Measurements from ENCODE around the gene PPP1R13B. TPM values are rescaled to one million over a fixed set of nuclear protein-coding genes. Genes with fewer than 3 reads are reported as not detected.

Gene PPP1R13B
- total RNA-seq, 1 experiment from 2014 or later, result 16.2 TPM

GRCh38 chr14:103867523-103867953 is 20.2 kb upstream of the PPP1R13B start:
- Mint-ChIP-seq H3K27ac (ENCODE audit: low read depth, unreplicated experiment) (peak overlapping the region; percentile 50), H3K4me1 (ENCODE audit: insufficient read depth, unreplicated experiment) (peaks cover 21% of the 10 kb centered on the region), H3K36me3 (ENCODE audit: insufficient read depth, unreplicated experiment) (no peaks in the 10 kb centered on the region), H3K4me3 (ENCODE audit: unreplicated experiment) (no peak overlapping the region), H3K27me3 (ENCODE audit: insufficient read depth, unreplicated experiment) (no peaks in the 10 kb centered on the region), H3K9me3 (ENCODE audit: unreplicated experiment) (no peaks in the 10 kb centered on the region)
- peak; percentile 84 for DNase-seq (ENCODE audit: unreplicated experiment)
- no peak for TF ChIP-seq CTCF (IDR thresholded peaks at IDR 0.05; ENCODE audit: unreplicated experiment)
- CTCF ChIA-PET, result interaction anchor here (0.6 to 2.6 kb wide), 4 partner anchors 34 to 318 kb away, joined by 4 to 12 read pairs (median 8); no protein-coding TSS in a partner anchor
- POLR2A ChIA-PET, result interaction anchor here (0.7 to 2.7 kb wide), 8 partner anchors 21 to 65 kb away, joined by 3 to 16 read pairs (median 4); partner anchors contain the start of gene PPP1R13B
- intact Hi-C loops (cut with micrococcal nuclease), result no loop called here
- no TSS peak for BruUV-seq (replicated peaks)

GRCh38 chr14:103867020-103867419 is 19.6 kb upstream of the PPP1R13B start:
- Mint-ChIP-seq H3K9me3 (ENCODE audit: unreplicated experiment) (no peaks in the 10 kb centered on the region), H3K36me3 (ENCODE audit: insufficient read depth, unreplicated experiment) (no peaks in the 10 kb centered on the region), H3K4me3 (ENCODE audit: unreplicated experiment) (no peak overlapping the region), H3K27ac (ENCODE audit: low read depth, unreplicated experiment) (no peak overlapping the region), H3K27me3 (ENCODE audit: insufficient read depth, unreplicated experiment) (no peaks in the 10 kb centered on the region), H3K4me1 (ENCODE audit: insufficient read depth, unreplicated experiment) (peaks cover 21% of the 10 kb centered on the region)
- no TSS peak for BruUV-seq (replicated peaks)
- DNase-seq (ENCODE audit: unreplicated experiment), result no peak
- ChIA-PET POLR2A (interaction anchor here (0.7 to 2.7 kb wide), 6 partner anchors 21 to 64 kb away, joined by 3 to 16 read pairs (median 4); partner anchors contain the start of gene PPP1R13B), CTCF (interaction anchor here (1.9 to 2.6 kb wide), 3 partner anchors 34 to 114 kb away, joined by 8 to 12 read pairs (median 9); no protein-coding TSS in a partner anchor)
- TF ChIP-seq CTCF (IDR thresholded peaks at IDR 0.05; ENCODE audit: unreplicated experiment), result no peak
- intact Hi-C loops (cut with micrococcal nuclease), result no loop called here

GRCh38 chr14:103863245-103863644 is 15.9 kb upstream of the PPP1R13B start:
- TF ChIP-seq CTCF (IDR thresholded peaks at IDR 0.05; ENCODE audit: unreplicated experiment), result no peak
- no peaks in the 10 kb centered on the region for H3K9me3 Mint-ChIP-seq (ENCODE audit: unreplicated experiment)
- H3K27me3 Mint-ChIP-seq (ENCODE audit: insufficient read depth, unreplicated experiment), result no peaks in the 10 kb centered on the region
- no peak overlapping the region for H3K4me3 Mint-ChIP-seq (ENCODE audit: unreplicated experiment)
- ChIA-PET POLR2A (no interaction called here), CTCF (interaction anchor here (0.6 to 0.8 kb wide), 2 partner anchors 38 to 54 kb away, joined by 3 read pairs; no protein-coding TSS in a partner anchor)
- H3K36me3 Mint-ChIP-seq (ENCODE audit: insufficient read depth, unreplicated experiment), result no peaks in the 10 kb centered on the region
- H3K4me1 Mint-ChIP-seq (ENCODE audit: insufficient read depth, unreplicated experiment), result peaks cover 13% of the 10 kb centered on the region
- H3K27ac Mint-ChIP-seq (ENCODE audit: low read depth, unreplicated experiment), result no peak overlapping the region
- DNase-seq (ENCODE audit: unreplicated experiment), result no peak
- intact Hi-C loops (cut with micrococcal nuclease), result no loop called here
- BruUV-seq (replicated peaks), result no TSS peak

- intact Hi-C loops (cut with micrococcal nuclease), result no loop called here
- DNase-seq (ENCODE audit: unreplicated experiment), result no peak
- POLR2A ChIA-PET, result no interaction called here
- BruUV-seq (replicated peaks), result no TSS peak
- no peaks in the 10 kb centered on the region for H3K9me3 Mint-ChIP-seq (ENCODE audit: unreplicated experiment)
- CTCF ChIA-PET, result interaction anchor here (0.8 kb wide), 1 partner anchor 53 kb away, joined by 3 read pairs; no protein-coding TSS in a partner anchor
- no peak for TF ChIP-seq CTCF (IDR thresholded peaks at IDR 0.05; ENCODE audit: unreplicated experiment)
- peaks cover 5% of the 10 kb centered on the region for H3K4me1 Mint-ChIP-seq (ENCODE audit: insufficient read depth, unreplicated experiment)
- H3K4me3 Mint-ChIP-seq (ENCODE audit: unreplicated experiment), result no peak overlapping the region
- H3K27ac Mint-ChIP-seq (ENCODE audit: low read depth, unreplicated experiment), result no peak overlapping the region
- H3K36me3 Mint-ChIP-seq (ENCODE audit: insufficient read depth, unreplicated experiment), result no peaks in the 10 kb centered on the region
- no peaks in the 10 kb centered on the region for H3K27me3 Mint-ChIP-seq (ENCODE audit: insufficient read depth, unreplicated experiment)
These were observed 15.0 kb upstream of the PPP1R13B start for GRCh38 chr14:103862393-103862782.

Data from MCF 10A (cell line).